ENCODE measurements around the gene LRPPRC.

LRPPRC gene

DNA sequence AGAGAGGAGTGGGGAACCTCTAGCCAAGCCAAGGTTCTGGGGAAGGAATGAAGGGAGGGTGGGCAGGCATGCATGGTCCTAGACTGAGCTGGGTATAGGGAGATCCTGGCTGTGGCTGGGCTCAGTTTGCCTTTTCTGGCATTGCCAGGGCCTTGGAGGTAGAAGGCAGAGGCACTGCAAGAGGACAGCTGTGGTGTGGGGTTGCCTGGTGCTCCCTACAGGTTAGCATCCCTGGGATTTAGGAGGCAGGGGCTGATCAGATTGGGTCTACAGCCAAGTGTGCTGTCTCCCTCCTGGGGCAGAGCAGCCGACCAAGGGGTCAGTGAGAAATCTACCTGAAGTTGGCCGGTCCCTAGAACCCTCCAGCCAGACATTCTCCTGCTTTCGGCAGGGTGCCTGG, 141.1 kb downstream of the LRPPRC start:
- DNase-seq (ENCODE audit: low spot score), result no peak

- no peak for DNase-seq (ENCODE audit: low spot score)
Observed at GRCh38 chr2:43853141-43854081, 142.4 kb downstream of the LRPPRC start.

GRCh38 chr2:43852196-43852730, 143.5 kb downstream of the LRPPRC start:
- no peak for DNase-seq (ENCODE audit: low spot score)

DNA sequence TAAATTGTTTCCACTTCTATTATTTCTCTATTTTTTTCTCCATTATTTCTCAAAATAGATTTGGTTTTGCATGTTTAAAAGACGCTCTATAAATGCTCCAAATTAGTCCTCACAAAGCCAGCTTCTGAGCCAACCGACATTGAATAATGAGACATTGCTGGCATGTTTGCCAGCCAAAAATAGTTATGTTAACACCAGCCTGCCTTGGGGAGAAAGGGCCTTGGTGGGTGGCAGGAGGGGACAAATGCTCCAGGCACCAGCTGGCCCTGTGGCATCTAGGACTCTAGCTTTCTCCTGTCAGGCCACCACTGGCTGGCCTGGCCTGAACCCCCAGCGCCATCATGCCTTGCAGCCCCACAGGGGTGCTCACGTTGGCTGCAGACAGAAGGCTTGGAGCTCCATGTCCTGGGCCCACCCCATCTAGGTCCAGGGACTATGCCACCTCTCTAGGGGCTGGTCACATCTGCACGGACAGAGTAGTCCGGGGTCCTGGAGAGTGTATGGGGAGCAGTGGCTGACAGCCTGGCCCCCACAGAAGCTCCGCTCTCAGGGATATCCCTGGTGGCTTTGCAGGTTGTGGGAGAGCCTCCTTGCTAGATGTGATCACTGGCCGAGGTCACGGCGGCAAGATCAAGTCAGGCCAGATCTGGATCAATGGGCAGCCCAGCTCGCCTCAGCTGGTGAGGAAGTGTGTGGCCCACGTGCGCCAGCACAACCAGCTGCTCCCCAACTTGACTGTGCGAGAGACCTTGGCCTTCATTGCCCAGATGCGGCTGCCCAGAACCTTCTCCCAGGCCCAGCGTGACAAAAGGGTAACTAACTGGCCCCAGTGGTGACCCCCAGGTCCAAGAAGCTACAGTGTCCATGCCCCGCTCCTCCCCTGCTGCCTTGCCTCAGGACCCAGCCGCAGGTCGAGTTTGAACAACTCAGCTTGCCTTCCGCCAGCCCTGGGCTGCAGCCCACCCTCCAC, 144.5 kb downstream of the LRPPRC start:
- no peak for DNase-seq (ENCODE audit: low spot score)

DNA sequence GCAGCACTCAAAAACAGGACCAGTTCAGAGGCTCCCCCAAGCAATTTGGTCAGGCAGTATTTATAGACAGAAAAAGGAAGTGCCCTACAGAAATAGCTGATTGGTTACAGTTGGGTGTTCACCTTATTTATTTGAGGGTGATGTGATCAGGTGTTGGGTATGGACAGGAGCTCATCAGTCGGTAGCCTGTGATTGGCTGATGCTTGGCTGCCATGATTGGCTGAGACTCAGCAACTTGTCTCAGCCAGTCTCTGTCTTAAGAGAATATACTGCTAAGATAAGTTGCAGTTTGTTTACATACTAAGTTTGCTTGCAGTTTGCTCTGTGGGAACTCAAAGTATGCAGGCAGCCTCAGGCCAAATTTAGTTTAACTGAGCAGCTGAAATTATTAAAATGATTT, 147.6 kb downstream of the LRPPRC start:
- DNase-seq (ENCODE audit: low spot score), result no peak

GRCh38 chr2:43846140-43846793, 149.5 kb downstream of the LRPPRC start:
- no peak for DNase-seq (ENCODE audit: low spot score)

DNA sequence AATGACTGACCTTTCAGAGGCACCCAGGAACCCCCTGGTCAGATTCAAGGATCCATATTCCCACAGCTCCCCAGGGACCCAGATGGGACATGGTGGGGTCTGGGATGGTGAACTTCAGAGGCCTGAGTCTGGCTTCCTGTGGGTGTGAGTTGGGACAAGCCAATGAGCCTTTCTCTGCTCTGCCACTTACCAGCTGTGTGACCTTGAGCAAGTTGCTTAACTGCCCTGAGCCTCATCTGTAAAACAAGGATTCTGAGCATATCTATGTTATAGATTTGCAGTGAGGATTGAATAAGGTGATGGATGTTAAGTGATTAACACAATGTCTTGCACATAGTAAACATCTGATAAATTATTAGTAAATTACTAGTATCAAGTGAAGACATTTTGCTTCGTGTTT, 150.6 kb downstream of the LRPPRC start:
- DNase-seq (ENCODE audit: low spot score), result no peak

- DNase-seq (ENCODE audit: low spot score), result no peak
Observed at GRCh38 chr2:43842866-43843226, 152.9 kb downstream of the LRPPRC start.

DNA sequence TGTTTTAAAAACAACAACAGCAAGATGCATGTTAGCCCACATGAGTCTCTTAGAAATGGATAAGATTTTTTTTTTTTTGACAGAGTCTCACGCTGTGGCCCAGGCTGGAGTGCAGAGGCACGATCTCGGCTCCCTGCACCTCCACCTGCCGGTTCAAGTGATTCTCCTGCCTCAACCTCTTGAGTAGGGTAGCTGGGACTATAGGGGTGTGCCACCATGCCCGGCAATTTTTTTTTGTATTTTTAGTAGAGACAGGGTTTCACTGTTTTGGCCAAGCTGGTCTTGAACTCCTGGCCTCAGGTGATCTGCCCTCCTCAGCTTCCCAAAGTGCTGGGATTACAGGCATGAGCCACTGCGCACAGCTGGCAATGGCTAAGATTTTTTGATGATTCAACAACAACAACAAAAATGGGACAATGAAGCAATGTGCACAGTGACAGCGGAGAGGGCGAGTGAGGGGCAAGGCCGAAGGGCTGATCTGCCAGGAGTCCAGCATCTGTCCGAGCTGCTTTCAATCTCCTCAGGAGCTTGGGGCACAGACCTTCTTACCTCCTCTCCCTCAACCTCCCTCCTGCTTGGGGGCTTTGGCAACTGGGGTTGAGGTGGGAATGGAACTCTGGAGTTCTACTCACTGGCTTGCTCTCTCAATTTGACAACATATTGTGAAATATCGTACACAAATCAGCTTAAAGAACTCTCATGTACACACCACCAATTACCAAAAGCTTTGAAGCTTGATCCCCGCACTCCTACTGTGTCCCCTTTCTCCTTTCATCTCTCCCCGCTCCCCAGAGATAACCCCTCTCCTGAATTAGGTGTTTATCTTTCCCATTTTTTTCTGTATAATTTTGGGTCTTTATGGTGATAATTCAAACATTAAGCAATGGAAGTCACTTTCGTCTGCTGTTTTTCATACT, 153.6 kb downstream of the LRPPRC start:
- no peak for DNase-seq (ENCODE audit: low spot score)

DNA sequence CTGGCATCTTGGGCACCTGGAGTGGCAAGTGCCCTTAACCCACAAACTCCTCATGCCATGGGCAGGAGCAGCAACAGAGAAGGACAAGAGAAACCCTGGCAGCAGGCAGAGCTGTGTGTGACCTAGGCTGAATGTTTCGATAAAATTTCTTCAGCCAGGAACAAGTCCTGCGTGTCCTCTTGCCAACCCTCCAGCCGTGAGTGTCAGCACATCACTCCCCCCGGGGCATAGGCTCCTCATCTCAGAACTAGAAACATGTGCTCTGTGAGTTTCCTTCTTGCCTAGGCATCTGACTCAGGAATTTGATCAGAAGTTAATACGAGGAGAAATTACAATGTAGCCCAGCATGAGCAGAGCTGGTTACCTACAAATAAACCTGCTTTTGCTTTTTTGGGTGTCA, 154.8 kb downstream of the LRPPRC start:
- no peak for DNase-seq (ENCODE audit: low spot score)

DNA sequence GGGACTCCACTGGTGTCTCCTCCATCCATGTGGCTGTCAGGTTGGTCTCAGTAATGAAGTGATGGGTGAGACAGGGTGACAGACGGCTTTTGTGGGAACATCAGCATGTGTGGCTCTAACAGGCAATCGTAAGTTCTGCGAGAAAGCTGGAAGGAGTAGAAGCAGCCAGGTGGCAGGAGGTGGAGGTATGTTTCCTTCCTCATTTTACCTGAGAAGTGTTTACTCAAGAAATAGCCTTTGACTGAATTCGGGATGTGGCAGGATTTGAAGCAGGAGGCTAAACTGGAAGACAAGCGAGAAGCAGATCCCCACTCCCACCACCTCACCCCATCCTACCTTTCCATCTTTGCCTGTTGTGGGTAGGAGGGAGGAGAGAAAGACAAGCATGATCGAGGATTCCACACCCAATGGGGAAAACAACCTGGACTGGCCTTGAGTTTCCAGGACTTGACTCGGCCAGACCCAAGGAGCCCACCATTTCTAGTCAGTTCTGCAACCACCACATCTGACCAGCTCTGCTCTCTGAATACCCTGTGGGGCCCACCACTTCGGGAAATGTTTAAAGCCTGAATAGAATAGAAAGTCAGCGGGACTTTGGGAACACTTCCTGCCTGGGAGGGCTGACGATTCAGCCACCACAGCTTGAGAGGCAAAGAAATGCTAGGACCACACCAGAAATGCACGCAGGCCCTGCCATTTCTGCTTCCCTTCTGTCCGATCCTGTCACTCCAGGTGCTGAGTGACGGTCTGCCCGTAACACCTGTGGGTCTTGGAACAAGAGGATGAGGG, 155.8 kb downstream of the LRPPRC start:
- no peak for DNase-seq (ENCODE audit: low spot score)

DNA sequence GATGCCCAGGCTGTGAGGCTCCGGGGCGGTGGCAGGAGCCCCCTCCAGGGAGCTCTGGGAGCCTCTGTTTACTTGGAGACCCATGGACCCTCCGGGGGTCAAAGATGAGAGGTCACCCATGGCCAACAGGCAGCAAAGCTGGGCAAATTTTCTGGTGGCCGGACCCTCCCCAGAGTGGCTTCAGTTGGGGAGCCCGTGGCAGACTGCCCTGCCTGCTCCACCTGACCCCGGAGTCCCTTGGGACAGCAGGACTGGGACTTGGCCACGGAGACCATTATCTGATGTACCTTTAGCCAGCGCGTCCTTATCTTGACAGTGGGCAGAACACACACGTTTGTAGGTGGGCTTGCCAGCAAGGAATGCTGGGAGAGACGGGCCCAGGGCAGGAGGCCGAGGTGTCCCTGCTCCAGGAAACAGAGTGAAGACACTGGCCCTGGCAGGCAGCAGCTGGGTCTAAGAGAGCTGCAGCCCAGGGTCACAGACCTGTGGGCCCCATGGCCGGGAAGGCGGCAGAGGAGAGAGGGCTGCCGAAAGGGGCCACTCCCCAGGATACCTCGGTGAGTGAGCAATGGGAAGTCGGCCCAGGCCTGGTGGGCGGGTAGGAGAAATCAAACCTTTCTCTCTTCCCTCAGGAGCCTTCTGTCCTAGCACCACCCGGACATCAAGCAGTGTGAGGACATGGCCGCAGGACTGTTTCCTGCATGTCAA, 157.1 kb downstream of the LRPPRC start, which contains the start of the genes ABCG5 and ABCG8:
TSS of gene ABCG5 (minus strand) at position 280 of the 708 bp plus-strand sequence. CDS start at position 120, 160 bp downstream.
TSS of gene ABCG8 (plus strand) at position 412 of the 708 bp plus-strand sequence. CDS start at position 495, 83 bp downstream.
- no peak for DNase-seq (ENCODE audit: low spot score)

- no peak for DNase-seq (ENCODE audit: low spot score)
Observed at GRCh38 chr2:43837831-43838559, 157.8 kb downstream of the LRPPRC start.

DNA sequence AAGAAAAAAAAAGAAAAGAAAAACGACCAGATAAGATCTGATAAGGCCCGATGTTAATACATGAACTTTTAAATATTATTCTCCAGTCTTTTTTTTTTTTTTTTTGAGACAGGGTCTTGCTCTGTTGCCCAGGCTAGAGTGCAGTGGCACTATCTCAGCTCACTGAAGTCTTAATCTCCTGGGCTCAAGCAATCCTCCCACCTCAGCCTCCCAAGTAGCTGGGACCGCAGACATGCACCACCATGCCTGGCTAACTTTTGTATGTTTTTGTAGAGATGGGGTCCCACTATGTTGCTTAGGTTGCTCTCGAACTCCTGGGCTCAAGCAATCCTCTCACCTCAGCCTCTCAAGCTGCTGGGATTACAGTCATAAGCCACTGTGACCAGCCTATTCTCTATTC, 158.8 kb downstream of the LRPPRC start:
- no peak for DNase-seq (ENCODE audit: low spot score)
